Measurements from ENCODE around the gene MITF.

GRCh38 chr3:69691860-69692259 lies 47.4 kb upstream of the MITF start:
- no peak for TF ChIP-seq RAD21 (IDR thresholded peaks at IDR 0.05)
- TF ChIP-seq GABPA (IDR thresholded peaks at IDR 0.05 in 1 of 2, conservative IDR thresholded peaks at IDR 0.05 in 1 of 2): no peak
- no peak for TF ChIP-seq CTCF (IDR thresholded peaks at IDR 0.05; ENCODE audit: low read depth, low read length, missing input control)
- no peak for TF ChIP-seq RXRA (IDR thresholded peaks at IDR 0.05)
- TF ChIP-seq MAX (IDR thresholded peaks at IDR 0.05): no peak
- no peak for TF ChIP-seq FOXA1 (IDR thresholded peaks at IDR 0.05)
- TF ChIP-seq EGR1 (IDR thresholded peaks at IDR 0.05; ENCODE audit: low read depth in 2 of 2): no peak
- no peak for TF ChIP-seq REST (IDR thresholded peaks at IDR 0.05)
- TF ChIP-seq NR2F2 (IDR thresholded peaks at IDR 0.05): no peak
- TF ChIP-seq YY1 (IDR thresholded peaks at IDR 0.05): no peak
- no peak for TF ChIP-seq JUND (IDR thresholded peaks at IDR 0.05)
- no peak for TF ChIP-seq SP1 (IDR thresholded peaks at IDR 0.05)
- TF ChIP-seq HNF4A (conservative IDR thresholded peaks at IDR 0.05): no peak
- no peak for TF ChIP-seq TAF1 (conservative IDR thresholded peaks at IDR 0.05)
